Left forelimb (tissue), 1 donor: ENCODE measurements around the gene SINHCAF.

Experiments used
- DNase-seq: peaks from one replicate; pipeline ENCODE4 v3.0.0-alpha.2; 2018; ENCODE audit warnings: low spot score

SINHCAF gene

DNA sequence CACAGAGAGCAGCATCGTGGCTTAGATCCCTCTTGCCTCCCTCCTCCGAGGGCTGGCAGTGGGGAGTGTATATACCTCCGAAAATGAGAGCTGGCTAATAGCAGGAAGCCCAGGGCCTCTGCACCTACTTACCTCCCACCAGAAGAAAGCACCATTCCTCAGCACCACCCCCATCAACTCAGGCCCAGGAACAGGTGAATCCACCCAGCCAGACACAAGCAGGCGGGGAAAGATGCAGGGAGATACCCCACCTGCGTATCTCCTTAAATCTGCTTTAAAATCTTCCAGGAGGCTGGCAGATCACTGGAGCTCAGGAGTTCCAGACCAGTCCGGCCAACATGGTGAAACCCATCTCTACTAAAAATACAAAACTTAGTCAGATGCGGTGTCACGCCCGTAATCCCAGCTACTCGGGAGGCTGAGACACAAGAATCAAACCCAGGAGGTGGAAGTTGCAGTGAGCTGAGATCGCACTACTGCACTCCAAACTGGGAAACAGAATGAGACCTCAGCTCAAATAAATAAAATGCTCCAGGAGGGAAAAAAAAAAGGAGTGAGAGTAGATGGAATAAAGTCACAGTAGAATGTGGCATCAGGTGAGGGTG lies 93.5 kb downstream of the SINHCAF start:
- no peak for DNase-seq

DNA sequence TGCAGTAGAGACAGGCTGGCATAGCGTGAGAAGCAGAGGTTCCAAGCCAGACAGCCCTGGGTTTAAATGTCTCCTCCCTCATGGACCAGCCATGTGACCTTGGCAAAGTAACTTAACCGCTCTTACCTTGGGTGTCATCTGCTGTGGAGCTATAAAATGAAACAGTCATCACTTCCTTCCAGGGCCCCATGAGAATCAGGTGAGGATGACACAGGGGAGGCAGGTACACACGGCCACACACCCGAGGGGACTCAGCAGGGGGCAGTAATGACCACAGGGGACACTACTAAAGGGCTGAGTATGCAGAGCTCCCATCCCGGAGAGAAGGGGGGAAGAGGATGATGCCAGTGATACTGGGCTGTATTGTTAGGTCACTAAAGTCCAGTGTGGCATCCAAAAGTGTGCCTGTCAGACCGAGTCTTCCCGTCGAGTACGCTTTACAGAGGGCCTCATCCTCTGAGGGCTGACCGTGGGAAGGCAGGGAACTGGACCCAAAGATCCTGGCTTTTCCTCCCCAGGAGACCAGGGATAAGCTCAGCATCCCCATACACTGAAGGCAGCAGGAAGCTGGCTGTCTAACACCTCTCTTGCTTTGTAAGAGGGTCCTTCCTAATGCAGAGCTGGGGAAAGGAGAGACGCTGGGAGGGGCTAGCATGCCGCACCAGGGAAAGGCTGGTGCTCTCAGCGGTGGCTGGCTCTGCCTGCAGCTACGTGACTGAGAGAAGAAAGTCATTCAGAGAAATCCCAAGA lies 94.2 kb downstream of the SINHCAF start:
- DNase-seq, result no peak
